GM12878 (cell line): ENCODE measurements around the gene PMEL. TPM values are rescaled to one million over a fixed set of nuclear protein-coding genes. Genes with fewer than 3 reads are reported as not detected.

Source experiments
- GABPA ChIP-seq: IDR thresholded peaks from 2 replicates; pipeline ENCODE4 v1.6.1; 2014; ENCODE audit warnings: antibody characterized with exemption, low read depth, mild to moderate bottlenecking, inconsistent platforms
- HDAC6 ChIP-seq: fragments of 200-600 bp; sonication (generic); IDR thresholded peaks from one replicate; pipeline ENCODE4 v1.8.0; 2017; ENCODE audit warnings: antibody characterized with exemption; ENCODE audit not compliant: unreplicated experiment
- IKZF2 ChIP-seq, 2 experiments: fragments of 450-650 bp; IDR thresholded peaks; 2 replicates each; pipeline ENCODE4 v1.6.1; 2017; ENCODE audit warnings: mild to moderate bottlenecking in 2 of 2, moderate library complexity in 2 of 2
- MEF2B ChIP-seq: fragments of 450-650 bp; IDR thresholded peaks from 2 replicates; pipeline ENCODE4 v1.6.1; 2018; ENCODE audit warnings: mild to moderate bottlenecking, moderate library complexity; ENCODE audit not compliant: partially characterized antibody, poor library complexity, severe bottlenecking
- MXI1 ChIP-seq: fragments of 150-350 bp; IDR thresholded peaks from 2 replicates; pipeline ENCODE4 v1.6.1; 2011; ENCODE audit warnings: low read depth, mild to moderate bottlenecking, inconsistent platforms, low read length, improper control_type of control experiment
- MYB ChIP-seq: fragments of 150-350 bp; IDR thresholded peaks from 2 replicates; pipeline ENCODE4 v1.6.1; 2014; ENCODE audit warnings: mild to moderate bottlenecking, low read depth, low read length, borderline replicate concordance
- NFXL1 ChIP-seq: fragments of 450-650 bp; IDR thresholded peaks from 2 replicates; pipeline ENCODE4 v1.6.1; 2017; ENCODE audit warnings: antibody characterized with exemption, mild to moderate bottlenecking, borderline replicate concordance
- RCOR1 ChIP-seq: conservative IDR thresholded peaks from 2 replicates; pipeline ENCODE4 v1.6.1; 2012; ENCODE audit warnings: low read depth, low read length, improper control_type of control experiment
- RELA ChIP-seq: fragments of 450-650 bp; IDR thresholded peaks from 2 replicates; pipeline ENCODE4 v1.8.0; 2014; ENCODE audit warnings: borderline replicate concordance; ENCODE audit not compliant: partially characterized antibody
- SMAD5 ChIP-seq: IDR thresholded peaks from 2 replicates; pipeline ENCODE4 v1.6.1; 2016; ENCODE audit warnings: antibody characterized with exemption, low read depth
- SREBF2 ChIP-seq: IDR thresholded peaks from 2 replicates; pipeline ENCODE4 v1.6.1; 2012; ENCODE audit warnings: mild to moderate bottlenecking, low read length
- STAT1 ChIP-seq: fragments of 450-650 bp; conservative IDR thresholded peaks from 2 replicates; pipeline ENCODE4 v1.6.1; 2014; ENCODE audit warnings: antibody characterized with exemption, mild to moderate bottlenecking
- TBL1XR1 ChIP-seq: IDR thresholded peaks from 2 replicates; pipeline ENCODE4 v1.6.1; 2012; ENCODE audit warnings: low read depth, low read length, improper control_type of control experiment
- ZBED1 ChIP-seq: IDR thresholded peaks from 2 replicates; pipeline ENCODE4 v1.6.1; 2016; ENCODE audit warnings: borderline replicate concordance
- ZNF384 ChIP-seq: IDR thresholded peaks from 2 replicates; pipeline ENCODE4 v1.6.1; 2012; ENCODE audit warnings: low read depth, mild to moderate bottlenecking, low read length, improper control_type of control experiment, borderline replicate concordance
- polyA plus RNA-seq, 11 experiments: library from polyadenylated mRNA; depleted of rRNA in 4 of 11; unstranded in 6 of 11; stranded (reverse) in 5 of 11; fragments of >200 nt; fragmentation: Nextera tagmentation in 4 of 11; fragmentation: Illumina TruSeq in 1 of 11; extraction: Ambion mirVana in 4 of 11; extraction: Trizol in 1 of 11; gene quantifications; 1 replicate in 1 of 11; 2 replicates in 10 of 11; pipeline versions ENCODE4 v1.2.1 to v1.2.3, GENCODE V29; 2011 to 2016; ENCODE audit warnings: inconsistent platforms in 2 of 11, missing spikeins in 2 of 11, low read depth in 1 of 11
- total RNA-seq, 4 experiments: library from RNA; depleted of rRNA in 3 of 4; stranded (reverse); fragments of >200 nt in 3 of 4; fragmentation: Illumina TruSeq in 1 of 4; extraction: Trizol in 1 of 4; gene quantifications; 2 replicates each; pipeline versions ENCODE4 v1.2.1 to v1.2.3, GENCODE V29; 2013 to 2021
- TF ChIP-seq, protein P1 (sequence below): fragments of 450-650 bp; IDR thresholded peaks from 2 replicates; pipeline ENCODE4 v1.6.1; 2017; ENCODE audit warnings: antibody characterized with exemption, mild to moderate bottlenecking, moderate library complexity
- TF ChIP-seq, protein P2 (sequence below): fragments of 450-650 bp; IDR thresholded peaks from 2 replicates; pipeline ENCODE4 v1.6.1; 2016; ENCODE audit warnings: mild to moderate bottlenecking, moderate library complexity, borderline replicate concordance
- TF ChIP-seq, protein P3 (sequence below): fragments of 450-650 bp; IDR thresholded peaks from 2 replicates; pipeline ENCODE4 v1.6.1; 2016; ENCODE audit warnings: mild to moderate bottlenecking
- TF ChIP-seq, protein P4 (sequence below): IDR thresholded peaks from 2 replicates; pipeline ENCODE4 v1.6.1; 2011; ENCODE audit warnings: borderline replicate concordance, low read depth, mild to moderate bottlenecking, moderate library complexity, low read length; ENCODE audit not compliant: insufficient read depth, poor library complexity, severe bottlenecking

PMEL gene
- total and polyA plus RNA-seq, 10 of the 15 experiments (the other 5 are each of a cell fraction or from before 2014, with no cell fraction given) = 0.32 to 1.6 (median 0.56) TPM

DNA sequence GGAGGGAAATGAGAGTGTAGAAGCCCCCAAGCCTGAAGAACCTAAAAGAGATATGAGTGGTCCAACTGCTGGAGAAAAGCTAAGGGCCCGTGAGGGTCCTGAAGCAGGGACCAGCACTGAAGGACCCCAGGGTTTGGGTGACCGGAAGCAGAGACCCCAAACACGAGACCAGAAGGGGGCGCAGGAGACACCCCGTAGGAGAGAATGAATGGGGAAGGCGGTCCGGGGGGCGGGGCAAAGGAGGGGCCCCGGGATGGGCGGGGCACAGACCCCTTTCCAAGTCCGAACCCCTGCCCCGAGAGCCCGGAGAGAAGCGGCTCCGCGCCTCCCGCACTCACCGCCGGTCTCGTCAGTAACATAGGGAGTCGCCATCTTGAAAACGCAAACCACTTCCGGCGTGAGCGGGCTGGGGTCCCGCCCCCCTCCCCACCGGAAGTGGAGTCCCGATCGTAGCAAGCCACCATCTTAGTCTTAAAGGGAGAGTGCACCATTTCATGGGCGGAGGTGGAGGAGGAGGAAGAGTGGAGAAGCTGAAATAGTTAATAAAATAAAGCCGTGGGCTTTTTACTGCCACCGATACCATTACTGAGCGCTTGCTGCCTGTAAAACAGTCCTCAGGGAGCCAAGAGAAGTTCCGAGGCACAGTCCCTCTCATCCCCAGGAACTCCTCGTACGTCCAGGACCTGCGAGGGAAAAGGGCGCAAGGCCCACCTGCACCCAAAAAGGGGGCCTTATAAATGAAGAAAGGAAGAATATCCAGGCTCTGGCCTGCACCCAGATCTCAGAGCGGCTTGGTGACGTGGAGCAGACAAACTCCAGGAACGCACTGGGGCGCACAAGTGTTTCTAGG is 38.9 kb downstream of the PMEL start (continued):
- TF ChIP-seq, protein P1, sequence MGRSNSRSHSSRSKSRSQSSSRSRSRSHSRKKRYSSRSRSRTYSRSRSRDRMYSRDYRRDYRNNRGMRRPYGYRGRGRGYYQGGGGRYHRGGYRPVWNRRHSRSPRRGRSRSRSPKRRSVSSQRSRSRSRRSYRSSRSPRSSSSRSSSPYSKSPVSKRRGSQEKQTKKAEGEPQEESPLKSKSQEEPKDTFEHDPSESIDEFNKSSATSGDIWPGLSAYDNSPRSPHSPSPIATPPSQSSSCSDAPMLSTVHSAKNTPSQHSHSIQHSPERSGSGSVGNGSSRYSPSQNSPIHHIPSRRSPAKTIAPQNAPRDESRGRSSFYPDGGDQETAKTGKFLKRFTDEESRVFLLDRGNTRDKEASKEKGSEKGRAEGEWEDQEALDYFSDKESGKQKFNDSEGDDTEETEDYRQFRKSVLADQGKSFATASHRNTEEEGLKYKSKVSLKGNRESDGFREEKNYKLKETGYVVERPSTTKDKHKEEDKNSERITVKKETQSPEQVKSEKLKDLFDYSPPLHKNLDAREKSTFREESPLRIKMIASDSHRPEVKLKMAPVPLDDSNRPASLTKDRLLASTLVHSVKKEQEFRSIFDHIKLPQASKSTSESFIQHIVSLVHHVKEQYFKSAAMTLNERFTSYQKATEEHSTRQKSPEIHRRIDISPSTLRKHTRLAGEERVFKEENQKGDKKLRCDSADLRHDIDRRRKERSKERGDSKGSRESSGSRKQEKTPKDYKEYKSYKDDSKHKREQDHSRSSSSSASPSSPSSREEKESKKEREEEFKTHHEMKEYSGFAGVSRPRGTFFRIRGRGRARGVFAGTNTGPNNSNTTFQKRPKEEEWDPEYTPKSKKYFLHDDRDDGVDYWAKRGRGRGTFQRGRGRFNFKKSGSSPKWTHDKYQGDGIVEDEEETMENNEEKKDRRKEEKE = no peak
- peak; percentile 73 for TF ChIP-seq MEF2B
- TF ChIP-seq RCOR1 = no peak
- TF ChIP-seq, protein P2, sequence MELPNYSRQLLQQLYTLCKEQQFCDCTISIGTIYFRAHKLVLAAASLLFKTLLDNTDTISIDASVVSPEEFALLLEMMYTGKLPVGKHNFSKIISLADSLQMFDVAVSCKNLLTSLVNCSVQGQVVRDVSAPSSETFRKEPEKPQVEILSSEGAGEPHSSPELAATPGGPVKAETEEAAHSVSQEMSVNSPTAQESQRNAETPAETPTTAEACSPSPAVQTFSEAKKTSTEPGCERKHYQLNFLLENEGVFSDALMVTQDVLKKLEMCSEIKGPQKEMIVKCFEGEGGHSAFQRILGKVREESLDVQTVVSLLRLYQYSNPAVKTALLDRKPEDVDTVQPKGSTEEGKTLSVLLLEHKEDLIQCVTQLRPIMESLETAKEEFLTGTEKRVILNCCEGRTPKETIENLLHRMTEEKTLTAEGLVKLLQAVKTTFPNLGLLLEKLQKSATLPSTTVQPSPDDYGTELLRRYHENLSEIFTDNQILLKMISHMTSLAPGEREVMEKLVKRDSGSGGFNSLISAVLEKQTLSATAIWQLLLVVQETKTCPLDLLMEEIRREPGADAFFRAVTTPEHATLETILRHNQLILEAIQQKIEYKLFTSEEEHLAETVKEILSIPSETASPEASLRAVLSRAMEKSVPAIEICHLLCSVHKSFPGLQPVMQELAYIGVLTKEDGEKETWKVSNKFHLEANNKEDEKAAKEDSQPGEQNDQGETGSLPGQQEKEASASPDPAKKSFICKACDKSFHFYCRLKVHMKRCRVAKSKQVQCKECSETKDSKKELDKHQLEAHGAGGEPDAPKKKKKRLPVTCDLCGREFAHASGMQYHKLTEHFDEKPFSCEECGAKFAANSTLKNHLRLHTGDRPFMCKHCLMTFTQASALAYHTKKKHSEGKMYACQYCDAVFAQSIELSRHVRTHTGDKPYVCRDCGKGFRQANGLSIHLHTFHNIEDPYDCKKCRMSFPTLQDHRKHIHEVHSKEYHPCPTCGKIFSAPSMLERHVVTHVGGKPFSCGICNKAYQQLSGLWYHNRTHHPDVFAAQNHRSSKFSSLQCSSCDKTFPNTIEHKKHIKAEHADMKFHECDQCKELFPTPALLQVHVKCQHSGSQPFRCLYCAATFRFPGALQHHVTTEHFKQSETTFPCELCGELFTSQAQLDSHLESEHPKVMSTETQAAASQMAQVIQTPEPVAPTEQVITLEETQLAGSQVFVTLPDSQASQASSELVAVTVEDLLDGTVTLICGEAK = peak; percentile 93
- TF ChIP-seq STAT1 = no peak
- no peak for TF ChIP-seq HDAC6
- peak; percentile 90 for TF ChIP-seq GABPA
- TF ChIP-seq MYB = no peak
- TF ChIP-seq ZBED1 = peak; percentile 46; the same call in 1 of the 2 replicates
- TF ChIP-seq, protein P3, sequence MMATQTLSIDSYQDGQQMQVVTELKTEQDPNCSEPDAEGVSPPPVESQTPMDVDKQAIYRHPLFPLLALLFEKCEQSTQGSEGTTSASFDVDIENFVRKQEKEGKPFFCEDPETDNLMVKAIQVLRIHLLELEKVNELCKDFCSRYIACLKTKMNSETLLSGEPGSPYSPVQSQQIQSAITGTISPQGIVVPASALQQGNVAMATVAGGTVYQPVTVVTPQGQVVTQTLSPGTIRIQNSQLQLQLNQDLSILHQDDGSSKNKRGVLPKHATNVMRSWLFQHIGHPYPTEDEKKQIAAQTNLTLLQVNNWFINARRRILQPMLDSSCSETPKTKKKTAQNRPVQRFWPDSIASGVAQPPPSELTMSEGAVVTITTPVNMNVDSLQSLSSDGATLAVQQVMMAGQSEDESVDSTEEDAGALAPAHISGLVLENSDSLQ = no peak
- TF ChIP-seq IKZF2 (IDR thresholded peaks at IDR 0.05) = peak; percentile 9 to 31; a peak in 1 of 4 replicates
- no peak for TF ChIP-seq SREBF2
- no peak for TF ChIP-seq ZNF384
- TF ChIP-seq SMAD5 = no peak
- TF ChIP-seq RELA = no peak
- no peak for TF ChIP-seq TBL1XR1
- TF ChIP-seq NFXL1 = no peak
- TF ChIP-seq MXI1 = peak; percentile 79
- TF ChIP-seq, protein P4, sequence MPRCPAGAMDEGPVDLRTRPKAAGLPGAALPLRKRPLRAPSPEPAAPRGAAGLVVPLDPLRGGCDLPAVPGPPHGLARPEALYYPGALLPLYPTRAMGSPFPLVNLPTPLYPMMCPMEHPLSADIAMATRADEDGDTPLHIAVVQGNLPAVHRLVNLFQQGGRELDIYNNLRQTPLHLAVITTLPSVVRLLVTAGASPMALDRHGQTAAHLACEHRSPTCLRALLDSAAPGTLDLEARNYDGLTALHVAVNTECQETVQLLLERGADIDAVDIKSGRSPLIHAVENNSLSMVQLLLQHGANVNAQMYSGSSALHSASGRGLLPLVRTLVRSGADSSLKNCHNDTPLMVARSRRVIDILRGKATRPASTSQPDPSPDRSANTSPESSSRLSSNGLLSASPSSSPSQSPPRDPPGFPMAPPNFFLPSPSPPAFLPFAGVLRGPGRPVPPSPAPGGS = no peak
